ENCODE measurements around the gene PDILT.
A peak's percentile ranks its signal among the peaks of the same experiment; 100 is the strongest.

- TF ChIP-seq, protein P1, sequence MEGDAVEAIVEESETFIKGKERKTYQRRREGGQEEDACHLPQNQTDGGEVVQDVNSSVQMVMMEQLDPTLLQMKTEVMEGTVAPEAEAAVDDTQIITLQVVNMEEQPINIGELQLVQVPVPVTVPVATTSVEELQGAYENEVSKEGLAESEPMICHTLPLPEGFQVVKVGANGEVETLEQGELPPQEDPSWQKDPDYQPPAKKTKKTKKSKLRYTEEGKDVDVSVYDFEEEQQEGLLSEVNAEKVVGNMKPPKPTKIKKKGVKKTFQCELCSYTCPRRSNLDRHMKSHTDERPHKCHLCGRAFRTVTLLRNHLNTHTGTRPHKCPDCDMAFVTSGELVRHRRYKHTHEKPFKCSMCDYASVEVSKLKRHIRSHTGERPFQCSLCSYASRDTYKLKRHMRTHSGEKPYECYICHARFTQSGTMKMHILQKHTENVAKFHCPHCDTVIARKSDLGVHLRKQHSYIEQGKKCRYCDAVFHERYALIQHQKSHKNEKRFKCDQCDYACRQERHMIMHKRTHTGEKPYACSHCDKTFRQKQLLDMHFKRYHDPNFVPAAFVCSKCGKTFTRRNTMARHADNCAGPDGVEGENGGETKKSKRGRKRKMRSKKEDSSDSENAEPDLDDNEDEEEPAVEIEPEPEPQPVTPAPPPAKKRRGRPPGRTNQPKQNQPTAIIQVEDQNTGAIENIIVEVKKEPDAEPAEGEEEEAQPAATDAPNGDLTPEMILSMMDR (IDR thresholded peaks at IDR 0.05; ENCODE audit: extremely low read depth in 1 of 2, insufficient read depth in 1 of 2, low read depth in 1 of 2, low read length in 2 of 2), result peak; percentile 60 to 78
- TF ChIP-seq GATA2 (IDR thresholded peaks at IDR 0.05; ENCODE audit: insufficient read depth, insufficient read length, low read depth, low read length), result no peak
Observed at GRCh38 chr16:20383106-20384029, 21.2 kb downstream of the PDILT start.

All from endothelial cell of umbilical vein (primary cell).